Effector CD8-positive, alpha-beta T cell (primary cell): ENCODE data around the gene DSPP.

ENCODE experiments used
- DNase-seq: peaks from one replicate; lab custom pipeline; 2025; lab: John Stamatoyannopoulos, UW

DSPP gene

GRCh38 chr4:87631668-87632067 is 23.3 kb downstream of the DSPP start:
- DNase-seq: no peak

GRCh38 chr4:87632469-87632868 is 24.1 kb downstream of the DSPP start:
- DNase-seq: no peak

- no peak for DNase-seq
Measured at GRCh38 chr4:87633243-87633642, 24.9 kb downstream of the DSPP start.

- no peak for DNase-seq
Measured at GRCh38 chr4:87644286-87644685, 36.0 kb downstream of the DSPP start.

GRCh38 chr4:87649980-87650379 is 41.7 kb downstream of the DSPP start, which contains the start of gene DMP1:
Gene DMP1, plus strand, starts transcription at chr4:87650280. Its CDS starts 6,213 bp downstream, at chr4:87656493.
- DNase-seq: no peak

GRCh38 chr4:87650938-87651337 is 42.6 kb downstream of the DSPP start:
- DNase-seq: no peak

GRCh38 chr4:87651941-87652340 is 43.6 kb downstream of the DSPP start:
- no peak for DNase-seq

- DNase-seq: no peak
Measured at GRCh38 chr4:87654487-87655044, 46.2 kb downstream of the DSPP start.

- DNase-seq: no peak
Measured at GRCh38 chr4:87657525-87657924, 49.2 kb downstream of the DSPP start.

GRCh38 chr4:87659247-87659931 is 51.1 kb downstream of the DSPP start:
- no peak for DNase-seq

- DNase-seq: no peak
Measured at GRCh38 chr4:87662871-87663270, 54.5 kb downstream of the DSPP start.
